Keratinocyte (primary cell): Measurements from ENCODE around the gene DLG2. TPM values are rescaled to one million over a fixed set of nuclear protein-coding genes. Genes with fewer than 3 reads are reported as not detected.

Experiments used
- DNase-seq: peaks from one replicate; pipeline ENCODE4 v3.0.0-alpha.2; 2011; ENCODE audit warnings: low read depth, missing footprints, low spot score
- FAIRE-seq: peaks from 2 replicates; lab custom pipeline; 2011; peaks lifted over from hg19 to GRCh38; lab: Jason Lieb, UNC
- H2AFZ ChIP-seq: 2 replicates; pipeline ENCODE4 v1.6.0; 2012; ENCODE audit warnings: low read length, control low read depth, inconsistent platforms; ENCODE audit not compliant: control insufficient read depth
- H3K27ac ChIP-seq: 2 replicates; pipeline ENCODE4 v1.5.1; 2011; ENCODE audit warnings: low read length; ENCODE audit not compliant: control insufficient read depth, insufficient read depth
- H3K27me3 ChIP-seq: 3 replicates; pipeline ENCODE4 v1.6.0; 2011; ENCODE audit warnings: low read length; ENCODE audit not compliant: control insufficient read depth, insufficient read depth; ENCODE audit errors: extremely low read depth
- H3K36me3 ChIP-seq, 2 experiments: 2 replicates in 1 of 2; 3 replicates in 1 of 2; pipeline ENCODE4 v1.5.1; 2011; ENCODE audit warnings: low read length in 2 of 2, mild to moderate bottlenecking in 1 of 2; ENCODE audit not compliant: control insufficient read depth in 2 of 2, insufficient read depth in 2 of 2; ENCODE audit errors: extremely low read depth in 1 of 2
- H3K4me1 ChIP-seq: 3 replicates; pipeline ENCODE4 v1.5.1; 2011; ENCODE audit warnings: low read length; ENCODE audit not compliant: control insufficient read depth, insufficient read depth; ENCODE audit errors: extremely low read depth
- H3K4me2 ChIP-seq: 3 replicates; pipeline ENCODE4 v1.6.0; 2011; ENCODE audit warnings: low read depth, low read length; ENCODE audit not compliant: control insufficient read depth, insufficient read depth; ENCODE audit errors: extremely low read depth
- H3K4me3 ChIP-seq, 3 experiments: fragments of 200-600 bp in 1 of 3; sonication (generic) in 1 of 3; 2 replicates in 2 of 3; 3 replicates in 1 of 3; pipeline ENCODE4 v1.5.1; 2011 to 2016; ENCODE audit warnings: low read length in 3 of 3, mild to moderate bottlenecking in 3 of 3, control low read depth in 2 of 3, inconsistent platforms in 1 of 3, low read depth in 1 of 3, mixed read lengths in 1 of 3, mixed run types in 1 of 3, moderate library complexity in 1 of 3; ENCODE audit not compliant: control insufficient read depth in 2 of 3, insufficient read depth in 2 of 3; ENCODE audit errors: extremely low read depth in 1 of 3
- H3K79me2 ChIP-seq: 2 replicates; pipeline ENCODE4 v1.6.0; 2012; ENCODE audit warnings: low read length; ENCODE audit not compliant: control insufficient read depth, insufficient read depth
- H3K9ac ChIP-seq: 3 replicates; pipeline ENCODE4 v1.6.0; 2011; ENCODE audit warnings: low read length; ENCODE audit not compliant: control insufficient read depth, insufficient read depth; ENCODE audit errors: extremely low read depth
- H3K9me1 ChIP-seq: 3 replicates; pipeline ENCODE4 v1.6.0; 2011; ENCODE audit warnings: low read length; ENCODE audit not compliant: control insufficient read depth, insufficient read depth; ENCODE audit errors: extremely low read depth
- H3K9me3 ChIP-seq: 2 replicates; pipeline ENCODE4 v1.5.1; 2012; ENCODE audit warnings: low read depth, low read length; ENCODE audit not compliant: control insufficient read depth
- H4K20me1 ChIP-seq: 3 replicates; pipeline ENCODE4 v1.6.0; 2011; ENCODE audit warnings: low read length; ENCODE audit not compliant: control insufficient read depth, insufficient read depth; ENCODE audit errors: extremely low read depth
- CTCF ChIP-seq, 3 experiments: IDR thresholded peaks in 1 of 3; conservative IDR thresholded peaks in 1 of 3; optimal IDR thresholded peaks in 1 of 3; 2 replicates in 2 of 3; 3 replicates in 1 of 3; pipeline versions ENCODE3 to v1.5.1; 2011; ENCODE audit warnings: low read length in 3 of 3, mild to moderate bottlenecking in 3 of 3, moderate library complexity in 2 of 3, control low read depth in 1 of 3, inconsistent platforms in 1 of 3; ENCODE audit not compliant: insufficient read depth in 2 of 3; ENCODE audit errors: extremely low read depth in 1 of 3
- EZH2 ChIP-seq: IDR thresholded peaks from one replicate; pipeline ENCODE4 v1.6.1; 2012; ENCODE audit warnings: inconsistent platforms, mild to moderate bottlenecking, low read length, moderate library complexity
- dilution Hi-C: fragments of 300-500 bp; cut with MboI; formaldehyde crosslinking; loops from one replicate; pipeline ENCODE4 v1.7.0; 2020; ENCODE audit warnings: low sequenced_read_pairs; ENCODE audit not compliant: extremely low pct_ligation_motif_present
- polyA plus RNA-seq, 5 experiments: library from polyadenylated mRNA; depleted of rRNA in 3 of 5; stranded (reverse) in 3 of 5; stranded (forward) in 1 of 5; unstranded in 1 of 5; fragments of >200 nt; gene quantifications; 1 replicate in 1 of 5; 2 replicates in 3 of 5; 3 replicates in 1 of 5; pipeline versions ENCODE4 v1.2.1 to v1.2.3, GENCODE V29; 2011 to 2012; ENCODE audit warnings: missing spikeins in 2 of 5, low read depth in 1 of 5, low replicate concordance in 1 of 5

DLG2 gene
- polyA plus RNA-seq, 1 donor (not counting 4 experiments of a cell fraction or from before 2014, with no cell fraction given) = 0.55 TPM

- FAIRE-seq (no peak), DNase-seq (no peak)
- Histone ChIP-seq H3K4me1 (no peaks in the 10 kb centered on the region), H3K36me3 (no peaks in the 10 kb centered on the region), H3K4me3 (no peak overlapping the region), H3K9me3 (no peaks in the 10 kb centered on the region), H2AFZ (no peak overlapping the region), H3K27me3 (no peaks in the 10 kb centered on the region), H3K9me1 (no peaks in the 10 kb centered on the region), H3K27ac (no peak overlapping the region), H3K9ac (no peak overlapping the region), H3K79me2 (no peaks in the 10 kb centered on the region), H3K4me2 (no peak overlapping the region), H4K20me1 (no peaks in the 10 kb centered on the region)
- dilution Hi-C loops = no loop called here
- TF ChIP-seq CTCF (optimal IDR thresholded peaks at IDR 0.05 in 1 of 3, IDR thresholded peaks at IDR 0.05 in 1 of 3, conservative IDR thresholded peaks at IDR 0.05 in 1 of 3; ENCODE audit: extremely low read depth in 1 of 3, insufficient read depth in 2 of 3, low read length in 3 of 3) (no peak), EZH2 (no peak)
Observed at GRCh38 chr11:84740050-84740449, 887.1 kb downstream of the DLG2 start.

DNA sequence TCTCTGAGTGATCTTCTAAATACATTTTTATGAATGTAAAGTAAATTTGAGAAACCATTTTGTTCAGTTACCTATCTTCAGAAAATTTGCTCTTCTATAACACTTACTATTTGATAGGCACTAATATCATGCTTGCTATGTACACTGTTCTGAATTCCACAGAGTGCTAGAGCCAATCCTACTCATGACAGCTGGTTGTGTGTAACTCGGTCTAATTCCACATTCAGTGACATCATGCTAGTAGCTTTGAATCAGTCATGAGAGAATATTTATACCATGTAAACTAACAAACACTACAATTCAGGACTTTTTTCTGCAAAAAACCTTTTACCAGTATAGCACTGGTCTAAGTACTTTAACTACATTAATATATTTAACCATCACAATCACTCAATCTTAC lies 902.9 kb downstream of the DLG2 start:
- Histone ChIP-seq H3K79me2 (no peaks in the 10 kb centered on the region), H3K27ac (no peak overlapping the region), H3K9me3 (no peaks in the 10 kb centered on the region), H4K20me1 (no peaks in the 10 kb centered on the region), H3K27me3 (peaks cover 20% of the 10 kb centered on the region), H2AFZ (no peak overlapping the region), H3K9me1 (no peaks in the 10 kb centered on the region), H3K4me1 (no peaks in the 10 kb centered on the region), H3K4me2 (no peak overlapping the region), H3K4me3 (no peak overlapping the region), H3K36me3 (no peaks in the 10 kb centered on the region), H3K9ac (no peak overlapping the region)
- DNase-seq (no peak), FAIRE-seq (no peak)
- dilution Hi-C loops = no loop called here
- no peak for TF ChIP-seq CTCF (optimal IDR thresholded peaks at IDR 0.05 in 1 of 3, IDR thresholded peaks at IDR 0.05 in 1 of 3, conservative IDR thresholded peaks at IDR 0.05 in 1 of 3; ENCODE audit: extremely low read depth in 1 of 3, insufficient read depth in 2 of 3, low read length in 3 of 3)
- no peak for TF ChIP-seq EZH2
